ENCODE results near the gene SEMA3E.

- TF ChIP-seq ZNF274 (IDR thresholded peaks at IDR 0.05; ENCODE audit: low read depth, low read length) (no peak), YY1 (IDR thresholded peaks at IDR 0.05; ENCODE audit: insufficient read depth, insufficient read length) (no peak), SUZ12 (IDR thresholded peaks at IDR 0.05; ENCODE audit: extremely low read depth, insufficient read depth, insufficient read length) (no peak)
Measured at GRCh38 chr7:83531766-83532165, 117.2 kb downstream of the SEMA3E start.
